ENCODE data around the gene FKBP5. TPM values are rescaled to one million over a fixed set of nuclear protein-coding genes. Genes with fewer than 3 reads are reported as not detected.

Gene FKBP5
- total RNA-seq, 2 donors from 2014 or later, result 133 to 138 TPM

DNA sequence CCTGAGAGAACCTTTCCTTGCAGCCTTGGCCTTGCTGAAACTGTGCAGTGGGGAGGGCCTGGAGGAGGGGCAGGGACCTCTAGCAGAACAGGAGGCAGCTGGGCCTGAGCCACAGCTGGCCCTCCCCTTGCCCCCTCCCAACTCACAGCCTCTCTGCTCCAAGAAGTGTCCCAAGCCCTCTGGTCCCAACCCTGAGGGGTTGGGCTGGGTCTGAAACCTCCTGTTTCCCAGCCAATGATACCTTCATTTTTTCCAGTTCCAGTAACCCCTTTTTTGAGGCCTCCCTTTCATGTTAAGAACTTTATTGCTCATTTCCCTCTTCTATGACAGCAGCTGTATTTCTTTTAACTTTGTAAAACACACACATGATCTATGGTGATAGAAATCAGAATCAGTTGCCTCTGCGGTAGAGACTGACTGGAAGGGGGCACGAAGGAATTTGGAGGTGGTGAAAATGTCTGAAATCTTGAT, 30.2 kb upstream of the FKBP5 start:
- Histone ChIP-seq H3K27me3 (no peaks in the 10 kb centered on the region), H3K4me1 (peaks cover 29% of the 10 kb centered on the region), H3K4me3 (no peak overlapping the region), H3K27ac (peak overlapping the region in 2 of 4 donors; percentile 56 to 79), H3K36me3 (replicated peaks in 1 of 2; ENCODE audit: insufficient read depth in 1 of 2, low read depth in 2 of 2) (no peaks in the 10 kb centered on the region), H3K9me3 (no peaks in the 10 kb centered on the region)
- TF ChIP-seq POLR2A (IDR thresholded peaks at IDR 0.05), result no peak
- TF ChIP-seq, protein P1, sequence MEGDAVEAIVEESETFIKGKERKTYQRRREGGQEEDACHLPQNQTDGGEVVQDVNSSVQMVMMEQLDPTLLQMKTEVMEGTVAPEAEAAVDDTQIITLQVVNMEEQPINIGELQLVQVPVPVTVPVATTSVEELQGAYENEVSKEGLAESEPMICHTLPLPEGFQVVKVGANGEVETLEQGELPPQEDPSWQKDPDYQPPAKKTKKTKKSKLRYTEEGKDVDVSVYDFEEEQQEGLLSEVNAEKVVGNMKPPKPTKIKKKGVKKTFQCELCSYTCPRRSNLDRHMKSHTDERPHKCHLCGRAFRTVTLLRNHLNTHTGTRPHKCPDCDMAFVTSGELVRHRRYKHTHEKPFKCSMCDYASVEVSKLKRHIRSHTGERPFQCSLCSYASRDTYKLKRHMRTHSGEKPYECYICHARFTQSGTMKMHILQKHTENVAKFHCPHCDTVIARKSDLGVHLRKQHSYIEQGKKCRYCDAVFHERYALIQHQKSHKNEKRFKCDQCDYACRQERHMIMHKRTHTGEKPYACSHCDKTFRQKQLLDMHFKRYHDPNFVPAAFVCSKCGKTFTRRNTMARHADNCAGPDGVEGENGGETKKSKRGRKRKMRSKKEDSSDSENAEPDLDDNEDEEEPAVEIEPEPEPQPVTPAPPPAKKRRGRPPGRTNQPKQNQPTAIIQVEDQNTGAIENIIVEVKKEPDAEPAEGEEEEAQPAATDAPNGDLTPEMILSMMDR (IDR thresholded peaks at IDR 0.05), result no peak
- ATAC-seq (no peak), DNase-seq (no peak)
- 78 to 84% methylated on average over 2 of the region's 2 CpGs for WGBS, 2 donors
- intact Hi-C loops (cut with DNase I), result no loop called here

DNA sequence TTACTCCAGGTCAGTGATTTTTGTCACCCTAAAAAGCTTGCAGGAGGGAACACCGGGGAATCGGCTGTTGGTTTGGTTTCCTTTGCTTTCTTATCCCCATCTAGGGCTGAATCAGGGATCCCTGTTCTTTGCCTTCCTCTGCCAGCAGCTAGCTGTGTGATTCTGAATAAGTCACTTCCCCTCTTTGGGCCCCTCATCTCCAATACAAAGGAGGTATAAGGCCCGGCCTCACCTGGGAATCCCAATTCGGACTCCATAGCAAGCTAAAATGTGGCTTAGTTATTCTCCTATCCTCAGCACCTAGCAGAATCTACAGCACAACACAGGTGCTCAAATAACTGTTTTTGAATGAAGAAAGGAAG, 29.6 kb upstream of the FKBP5 start:
- Histone ChIP-seq H3K36me3 (replicated peaks in 1 of 2; ENCODE audit: insufficient read depth in 1 of 2, low read depth in 2 of 2) (no peaks in the 10 kb centered on the region), H3K27me3 (no peaks in the 10 kb centered on the region), H3K4me1 (peaks cover 23% of the 10 kb centered on the region), H3K27ac (peak overlapping the region in 1 of 4 donors; percentile 79), H3K9me3 (no peaks in the 10 kb centered on the region), H3K4me3 (no peak overlapping the region)
- intact Hi-C loops (cut with DNase I), result no loop called here
- DNase-seq (no peak), ATAC-seq (no peak)
- WGBS, 2 donors, result 77 to 93% methylated on average over 4 of the region's 4 CpGs
- no peak for TF ChIP-seq POLR2A (IDR thresholded peaks at IDR 0.05)
- TF ChIP-seq, protein P1 (IDR thresholded peaks at IDR 0.05), result no peak

DNA sequence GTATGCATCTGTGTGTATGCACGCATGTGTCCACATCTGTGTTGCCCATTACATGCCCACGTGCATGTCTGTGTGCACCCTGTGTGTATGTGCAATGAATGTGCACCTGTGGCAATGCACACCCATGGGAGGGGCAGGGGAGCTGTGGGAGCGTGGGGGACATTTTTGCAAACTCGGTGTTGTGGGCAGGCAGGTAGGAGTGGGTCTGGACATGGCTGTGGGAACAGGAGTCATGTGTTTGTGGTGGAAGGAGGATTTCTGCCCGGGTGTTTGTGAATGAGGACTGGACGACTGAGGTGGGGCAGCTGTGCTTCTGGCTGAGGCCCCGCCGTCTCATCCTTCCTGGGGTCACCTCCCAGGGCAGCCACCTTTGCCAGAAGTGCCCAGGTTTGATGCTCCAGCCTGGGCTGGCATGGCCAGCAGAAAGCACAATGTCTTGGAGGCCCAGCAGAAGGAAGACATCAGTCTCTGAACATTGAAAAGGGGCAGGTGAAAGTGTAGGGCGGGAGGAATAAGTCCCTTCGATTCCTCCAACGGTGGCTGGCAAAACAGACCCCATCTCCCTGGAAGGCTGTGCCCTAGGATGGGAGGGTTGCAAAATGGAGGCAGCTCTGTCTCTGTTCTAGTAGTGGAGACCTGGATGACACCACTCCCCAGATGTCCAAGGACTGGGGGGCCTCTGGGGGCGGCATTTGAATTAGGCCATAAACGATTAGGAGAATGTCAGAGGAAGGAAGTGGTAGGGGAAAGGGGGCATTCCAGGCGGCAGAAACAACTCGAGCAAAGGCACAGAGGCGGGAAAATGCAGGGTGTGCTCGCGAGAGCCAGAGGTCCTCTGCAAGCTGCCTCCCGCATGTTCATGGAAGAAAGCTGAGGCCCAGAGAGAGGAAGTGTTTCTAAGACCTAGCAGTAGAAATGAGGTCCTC, 29.0 kb upstream of the FKBP5 start:
- no peak for TF ChIP-seq POLR2A (IDR thresholded peaks at IDR 0.05)
- TF ChIP-seq, protein P1 (IDR thresholded peaks at IDR 0.05), result no peak

DNA sequence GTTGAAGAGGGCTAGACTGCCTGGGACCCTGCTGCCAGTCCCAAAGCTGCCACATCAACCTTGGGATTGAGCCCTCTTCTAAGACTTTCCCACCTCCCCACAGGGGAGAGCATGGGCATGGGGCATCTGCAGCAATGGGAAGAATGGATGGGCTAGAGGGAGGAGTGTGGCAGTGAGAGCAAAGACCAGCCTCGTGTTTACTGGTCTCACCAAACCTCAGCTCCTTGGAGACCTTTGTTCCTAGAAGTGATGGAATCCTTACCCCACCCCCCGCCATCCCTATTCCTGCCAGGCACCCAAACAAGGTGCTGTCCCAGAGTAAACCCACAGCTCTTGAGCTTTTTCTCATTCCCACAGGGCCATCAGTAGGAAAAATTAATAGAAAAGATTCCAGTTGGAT, 28.1 kb upstream of the FKBP5 start:
- WGBS, 2 donors, result 71 to 83% methylated on average over 2 of the region's 2 CpGs
- TF ChIP-seq POLR2A (IDR thresholded peaks at IDR 0.05), result no peak
- TF ChIP-seq, protein P1 (IDR thresholded peaks at IDR 0.05), result no peak
- no peaks in the 10 kb centered on the region for H3K36me3 ChIP-seq (replicated peaks in 1 of 2; ENCODE audit: insufficient read depth in 1 of 2, low read depth in 2 of 2)
- H3K9me3 ChIP-seq, result no peaks in the 10 kb centered on the region
- no peak overlapping the region for H3K27ac ChIP-seq
- ATAC-seq (no peak), DNase-seq (no peak)
- intact Hi-C loops (cut with DNase I), result no loop called here
- no peaks in the 10 kb centered on the region for H3K27me3 ChIP-seq
- no peak overlapping the region for H3K4me3 ChIP-seq
- peaks cover 8% of the 10 kb centered on the region for H3K4me1 ChIP-seq

More for the DNA sequence above, 29.0 kb upstream of the FKBP5 start:
- Histone ChIP-seq H3K4me3 (no peak overlapping the region), H3K27ac (no peak overlapping the region), H3K27me3 (no peaks in the 10 kb centered on the region), H3K4me1 (peaks cover 17% of the 10 kb centered on the region), H3K9me3 (no peaks in the 10 kb centered on the region), H3K36me3 (replicated peaks in 1 of 2; ENCODE audit: insufficient read depth in 1 of 2, low read depth in 2 of 2) (no peaks in the 10 kb centered on the region)
- 75% methylated on average over 16 to 19 of the region's 19 CpGs for WGBS, 2 donors
- intact Hi-C loops (cut with DNase I), result no loop called here
- DNase-seq (no peak), ATAC-seq (no peak)
